ENCODE data around the gene ST3GAL2.
A peak's percentile ranks its signal among the peaks of the same experiment; 100 is the strongest.

The ST3GAL2 gene

GRCh38 chr16:70438969-70439862 lies at the start of gene ST3GAL2:
Gene ST3GAL2 (minus strand): TSS chr16:70439100. CDS start chr16:70398530, 40,570 bp downstream.
- in situ Hi-C loops (cut with MboI; ENCODE audit: low pct_unique_long_range_greater_than_20kb, low sequenced_read_pairs): no loop called here
- DNase-seq: peak; percentile 94

GRCh38 chr16:70484867-70485266 lies 46.0 kb upstream of the ST3GAL2 start:
- in situ Hi-C loops (cut with MboI; ENCODE audit: low pct_unique_long_range_greater_than_20kb, low sequenced_read_pairs): no loop called here
- no peak for DNase-seq

- DNase-seq: no peak
- in situ Hi-C loops (cut with MboI; ENCODE audit: low pct_unique_long_range_greater_than_20kb, low sequenced_read_pairs): no loop called here
Observed at GRCh38 chr16:70483426-70483825, 44.5 kb upstream of the ST3GAL2 start.

- DNase-seq: no peak
- in situ Hi-C loops (cut with MboI; ENCODE audit: low pct_unique_long_range_greater_than_20kb, low sequenced_read_pairs): no loop called here
Observed at GRCh38 chr16:70482624-70483023, 43.7 kb upstream of the ST3GAL2 start.

GRCh38 chr16:70481929-70482536 lies 43.1 kb upstream of the ST3GAL2 start:
- in situ Hi-C loops (cut with MboI; ENCODE audit: low pct_unique_long_range_greater_than_20kb, low sequenced_read_pairs): no loop called here
- no peak for DNase-seq

- no peak for DNase-seq
- in situ Hi-C loops (cut with MboI; ENCODE audit: low pct_unique_long_range_greater_than_20kb, low sequenced_read_pairs): no loop called here
Observed at GRCh38 chr16:70480127-70481105, 41.5 kb upstream of the ST3GAL2 start.

- DNase-seq: no peak
- in situ Hi-C loops (cut with MboI; ENCODE audit: low pct_unique_long_range_greater_than_20kb, low sequenced_read_pairs): no loop called here
Observed at GRCh38 chr16:70478912-70479341, 40.0 kb upstream of the ST3GAL2 start.

- no peak for DNase-seq
- in situ Hi-C loops (cut with MboI; ENCODE audit: low pct_unique_long_range_greater_than_20kb, low sequenced_read_pairs): no loop called here
Observed at GRCh38 chr16:70478169-70478568, 39.3 kb upstream of the ST3GAL2 start.

GRCh38 chr16:70476272-70477020 lies 37.5 kb upstream of the ST3GAL2 start:
- DNase-seq: no peak
- in situ Hi-C loops (cut with MboI; ENCODE audit: low pct_unique_long_range_greater_than_20kb, low sequenced_read_pairs): no loop called here

GRCh38 chr16:70475054-70475871 lies 36.4 kb upstream of the ST3GAL2 start:
- in situ Hi-C loops (cut with MboI; ENCODE audit: low pct_unique_long_range_greater_than_20kb, low sequenced_read_pairs): no loop called here
- no peak for DNase-seq

GRCh38 chr16:70474320-70475053 lies 35.6 kb upstream of the ST3GAL2 start:
- in situ Hi-C loops (cut with MboI; ENCODE audit: low pct_unique_long_range_greater_than_20kb, low sequenced_read_pairs): no loop called here
- no peak for DNase-seq

GRCh38 chr16:70473446-70474319 lies 34.8 kb upstream of the ST3GAL2 start:
- in situ Hi-C loops (cut with MboI; ENCODE audit: low pct_unique_long_range_greater_than_20kb, low sequenced_read_pairs): no loop called here

GRCh38 chr16:70472786-70473433 lies 34.0 kb upstream of the ST3GAL2 start:
- in situ Hi-C loops (cut with MboI; ENCODE audit: low pct_unique_long_range_greater_than_20kb, low sequenced_read_pairs): no loop called here
- no peak for DNase-seq

More at GRCh38 chr16:70473446-70474319, 34.8 kb upstream of the ST3GAL2 start:
- no peak for DNase-seq

GRCh38 chr16:70470927-70471341 lies 32.0 kb upstream of the ST3GAL2 start:
- no peak for DNase-seq
- in situ Hi-C loops (cut with MboI; ENCODE audit: low pct_unique_long_range_greater_than_20kb, low sequenced_read_pairs): no loop called here

GRCh38 chr16:70470141-70470926 lies 31.4 kb upstream of the ST3GAL2 start:
- DNase-seq: no peak
- in situ Hi-C loops (cut with MboI; ENCODE audit: low pct_unique_long_range_greater_than_20kb, low sequenced_read_pairs): no loop called here
